Mesendoderm (in vitro differentiated cells): ENCODE data around the gene TCF7L1.
"Not testable (repeated sequence)": the region's sequence is repeated elsewhere in the genome, so short reads cannot be mapped to it uniquely, and the experiment has no call there.

ENCODE experiments used
- DNase-seq: peaks from one replicate; pipeline ENCODE4 v3.0.0; 2013
- H2AK5ac ChIP-seq: 2 replicates; pipeline ENCODE4 v1.6.1; 2013; ENCODE audit warnings: low read length, inconsistent platforms
- H2BK120ac ChIP-seq: 2 replicates; pipeline ENCODE4 v1.6.1; 2013; ENCODE audit warnings: low read depth, mild to moderate bottlenecking, low read length, moderate library complexity, mixed read lengths
- H2BK15ac ChIP-seq: replicated peaks from 2 replicates; pipeline ENCODE4 v1.6.1; 2013; ENCODE audit warnings: low read depth, mild to moderate bottlenecking, moderate library complexity
- H2BK5ac ChIP-seq: 2 replicates; pipeline ENCODE4 v1.6.1; 2013; ENCODE audit warnings: low read length, inconsistent platforms
- H3K18ac ChIP-seq: 2 replicates; pipeline ENCODE4 v1.6.1; 2013; ENCODE audit warnings: mild to moderate bottlenecking, low read length, mixed read lengths
- H3K23ac ChIP-seq: one replicate; pipeline ENCODE4 v1.6.1; 2013; ENCODE audit warnings: low read length
- H3K27ac ChIP-seq: 2 replicates; pipeline ENCODE4 v1.5.1; 2013; ENCODE audit warnings: low read depth, mild to moderate bottlenecking, inconsistent platforms, low read length, moderate library complexity
- H3K27me3 ChIP-seq: 2 replicates; pipeline ENCODE4 v1.6.1; 2013; ENCODE audit warnings: low read length, control low read depth, mild to moderate bottlenecking, inconsistent platforms; ENCODE audit not compliant: insufficient read depth, poor library complexity
- H3K36me3 ChIP-seq: 2 replicates; pipeline ENCODE4 v1.6.1; 2013; ENCODE audit warnings: low read length, inconsistent platforms; ENCODE audit not compliant: control insufficient read depth, insufficient read depth
- H3K4ac ChIP-seq: one replicate; pipeline ENCODE4 v1.6.1; 2013; ENCODE audit warnings: low read depth, mild to moderate bottlenecking, low read length, moderate library complexity
- H3K4me1 ChIP-seq: 2 replicates; pipeline ENCODE4 v1.6.1; 2013; ENCODE audit warnings: low read depth, low read length, inconsistent platforms; ENCODE audit not compliant: control insufficient read depth
- H3K4me2 ChIP-seq: 2 replicates; pipeline ENCODE4 v1.6.1; 2013; ENCODE audit warnings: low read length
- H3K4me3 ChIP-seq: 2 replicates; pipeline ENCODE4 v1.5.1; 2013; ENCODE audit warnings: mild to moderate bottlenecking, low read length
- H3K56ac ChIP-seq: one replicate; pipeline ENCODE4 v1.6.1; 2013; ENCODE audit warnings: low read length
- H3K79me1 ChIP-seq: 2 replicates; pipeline ENCODE4 v1.6.1; 2013; ENCODE audit warnings: low read length, inconsistent platforms
- H3K79me2 ChIP-seq: 2 replicates; pipeline ENCODE4 v1.6.1; 2013; ENCODE audit warnings: mild to moderate bottlenecking, low read length; ENCODE audit not compliant: control insufficient read depth, insufficient read depth
- H3K9ac ChIP-seq: 2 replicates; pipeline ENCODE4 v1.6.1; 2013; ENCODE audit warnings: low read length, inconsistent platforms
- H4K5ac ChIP-seq: one replicate; pipeline ENCODE4 v1.6.1; 2013; ENCODE audit warnings: low read length
- H4K8ac ChIP-seq: one replicate; pipeline ENCODE4 v1.6.1; 2013; ENCODE audit warnings: low read depth, mild to moderate bottlenecking, control low read depth, low read length, moderate library complexity
- WGBS: extraction: QIAGEN DNeasy Blood & Tissue Kit; methylation state at CpG from one replicate; pipeline ENCODE4 v1.1.7; 2013; ENCODE audit warnings: low lambda C conversion rate, missing lambda C conversion rate; ENCODE audit not compliant: insufficient coverage; ENCODE audit errors: extremely low coverage; 5-methylcytosine and 5-hydroxymethylcytosine counted together

TCF7L1 gene

DNA sequence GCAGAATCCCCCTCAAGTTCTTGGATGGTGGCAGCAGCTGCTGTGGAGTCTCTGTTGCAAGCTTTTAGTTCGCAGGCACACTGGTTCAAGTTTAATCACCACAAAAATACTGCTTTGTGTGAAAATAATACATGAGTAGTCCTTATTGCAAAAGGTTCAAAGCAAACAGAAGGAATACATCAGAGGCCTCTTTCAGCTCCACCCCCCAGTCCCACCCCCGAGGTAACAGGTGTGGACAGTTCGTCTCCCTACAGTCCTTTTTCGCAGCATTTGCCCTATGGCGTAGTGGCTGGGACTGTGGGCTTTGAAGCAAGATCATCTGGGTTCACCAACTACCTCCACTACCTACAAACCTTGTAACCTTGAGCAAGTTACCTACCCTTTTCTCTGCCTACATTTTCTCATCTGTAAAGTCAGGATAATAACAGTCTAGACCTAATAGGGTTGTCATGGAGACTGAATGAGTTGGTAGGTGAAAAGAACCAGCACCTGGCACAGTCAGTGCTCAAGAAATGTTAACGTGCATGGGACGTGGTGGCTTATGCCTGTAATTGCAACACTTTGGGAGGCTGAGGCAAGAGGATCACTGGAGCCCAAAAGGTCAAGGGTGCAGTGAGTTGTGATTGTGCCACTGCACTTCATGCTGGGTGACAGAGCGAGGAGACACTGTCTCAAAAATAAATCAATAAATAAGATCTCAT lies 61.7 kb downstream of the TCF7L1 start:
- DNase-seq, result no peak
- H3K4ac ChIP-seq, result no peak overlapping the region
- H3K79me2 ChIP-seq, result no peaks in the 10 kb centered on the region
- no peaks in the 10 kb centered on the region for H3K27me3 ChIP-seq
- whole genome bisulfite sequencing, result no CpG with 5 or more reads among the region's 8 CpGs
- no peak overlapping the region for H3K18ac ChIP-seq
- H2BK120ac ChIP-seq, result no peak overlapping the region
- H3K27ac ChIP-seq, result no peak overlapping the region
- H2AK5ac ChIP-seq, result no peak overlapping the region
- H3K56ac ChIP-seq, result no peak overlapping the region
- no peak overlapping the region for H4K8ac ChIP-seq
- H2BK5ac ChIP-seq, result no peak overlapping the region
- H3K4me2 ChIP-seq, result no peak overlapping the region
- no peak overlapping the region for H2BK15ac ChIP-seq
- H3K4me1 ChIP-seq, result no peaks in the 10 kb centered on the region
- H3K9ac ChIP-seq, result no peak overlapping the region
- no peak overlapping the region for H3K23ac ChIP-seq
- no peaks in the 10 kb centered on the region for H3K79me1 ChIP-seq
- no peak overlapping the region for H3K4me3 ChIP-seq
- H4K5ac ChIP-seq, result no peak overlapping the region
- H3K36me3 ChIP-seq, result no peaks in the 10 kb centered on the region

DNA sequence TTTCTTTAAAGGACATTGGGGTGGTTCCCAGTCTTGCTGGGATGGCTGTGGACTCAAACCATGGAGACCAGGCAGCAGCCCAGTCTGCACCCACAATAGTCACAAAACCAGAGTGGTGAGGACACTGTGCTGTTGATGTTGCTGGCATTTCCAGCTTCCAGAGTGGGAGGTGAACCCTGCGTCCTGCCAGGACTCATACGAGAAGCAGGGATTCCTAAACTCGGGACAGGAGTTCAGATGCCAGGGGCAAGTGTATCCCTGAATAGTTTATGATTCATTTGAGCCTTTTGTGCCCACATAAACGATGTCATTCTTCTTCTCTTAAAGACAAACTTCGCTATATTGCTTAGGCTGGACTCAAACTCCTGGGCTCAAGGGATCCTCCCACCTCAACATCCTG lies 62.8 kb downstream of the TCF7L1 start:
- Histone ChIP-seq H3K4me3 (no peak overlapping the region), H3K79me2 (no peaks in the 10 kb centered on the region), H3K27ac (no peak overlapping the region), H2BK15ac (no peak overlapping the region), H2BK5ac (no peak overlapping the region), H3K4me1 (no peaks in the 10 kb centered on the region), H3K23ac (no peak overlapping the region), H4K8ac (no peak overlapping the region), H3K79me1 (no peaks in the 10 kb centered on the region), H3K36me3 (no peaks in the 10 kb centered on the region), H4K5ac (no peak overlapping the region), H3K56ac (no peak overlapping the region), H3K4ac (no peak overlapping the region), H3K4me2 (no peak overlapping the region), H3K9ac (no peak overlapping the region), H2AK5ac (no peak overlapping the region), H3K18ac (no peak overlapping the region), H2BK120ac (no peak overlapping the region), H3K27me3 (no peaks in the 10 kb centered on the region)
- DNase-seq, result no peak
- WGBS, result no CpG with 5 or more reads among the region's 5 CpGs

GRCh38 chr2:85199698-85200097 lies 66.5 kb downstream of the TCF7L1 start:
- Histone ChIP-seq H3K27ac (no peak overlapping the region), H3K18ac (no peak overlapping the region), H2AK5ac (no peak overlapping the region), H2BK15ac (no peak overlapping the region), H3K4ac (no peak overlapping the region), H3K4me3 (no peak overlapping the region), H4K8ac (no peak overlapping the region), H3K79me1 (no peaks in the 10 kb centered on the region), H3K56ac (no peak overlapping the region), H3K4me2 (no peak overlapping the region), H4K5ac (no peak overlapping the region), H3K79me2 (no peaks in the 10 kb centered on the region), H3K4me1 (no peaks in the 10 kb centered on the region), H2BK5ac (no peak overlapping the region), H3K9ac (no peak overlapping the region), H3K23ac (no peak overlapping the region), H3K27me3 (no peaks in the 10 kb centered on the region), H3K36me3 (no peaks in the 10 kb centered on the region), H2BK120ac (no peak overlapping the region)
- DNase-seq, result no peak
- WGBS, result no CpG with 5 or more reads among the region's 3 CpGs

DNA sequence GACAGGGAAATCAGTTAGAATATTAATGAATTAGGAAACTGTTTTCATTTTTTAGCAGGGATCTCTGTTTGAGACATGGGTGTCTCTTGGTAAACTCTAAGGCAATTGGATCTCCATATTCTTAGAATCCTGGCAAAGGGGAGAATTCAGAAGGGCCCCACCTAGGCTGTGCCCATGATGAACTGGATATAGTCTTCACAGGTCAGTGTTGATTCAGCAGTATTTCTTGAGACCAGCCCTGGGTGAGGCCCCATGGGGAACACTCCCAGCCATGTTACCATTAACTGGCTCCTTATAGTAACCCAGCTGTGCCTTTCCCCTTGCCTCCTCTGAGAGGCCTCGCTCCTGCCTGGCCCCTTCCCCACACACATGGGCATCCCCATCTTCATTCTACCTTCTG lies 76.7 kb downstream of the TCF7L1 start:
- Histone ChIP-seq H4K8ac (no peak overlapping the region), H3K56ac (no peak overlapping the region), H2BK120ac (no peak overlapping the region), H3K36me3 (no peaks in the 10 kb centered on the region), H3K79me2 (no peaks in the 10 kb centered on the region), H4K5ac (no peak overlapping the region), H3K23ac (no peak overlapping the region), H3K4ac (no peak overlapping the region), H2BK15ac (no peak overlapping the region), H3K79me1 (no peaks in the 10 kb centered on the region), H3K4me2 (no peak overlapping the region), H2BK5ac (no peak overlapping the region), H2AK5ac (no peak overlapping the region), H3K9ac (no peak overlapping the region), H3K4me3 (no peak overlapping the region), H3K18ac (no peak overlapping the region), H3K27me3 (no peaks in the 10 kb centered on the region), H3K27ac (no peak overlapping the region), H3K4me1 (peaks cover 2% of the 10 kb centered on the region)
- no peak for DNase-seq
- WGBS, result no CpG with 5 or more reads among the region's 1 CpG

- no peak overlapping the region for H2BK5ac ChIP-seq
- H3K9ac ChIP-seq, result no peak overlapping the region
- no peak overlapping the region for H3K56ac ChIP-seq
- DNase-seq, result no peak
- no peaks in the 10 kb centered on the region for H3K36me3 ChIP-seq
- no CpG with 5 or more reads among the region's 7 CpGs for WGBS
- H3K4me1 ChIP-seq, result peaks cover 7% of the 10 kb centered on the region
- H3K23ac ChIP-seq, result no peak overlapping the region
- H3K4ac ChIP-seq, result no peak overlapping the region
- no peaks in the 10 kb centered on the region for H3K79me2 ChIP-seq
- H3K4me2 ChIP-seq, result no peak overlapping the region
- no peak overlapping the region for H4K8ac ChIP-seq
- no peak overlapping the region for H2BK15ac ChIP-seq
- no peaks in the 10 kb centered on the region for H3K79me1 ChIP-seq
- H2BK120ac ChIP-seq, result no peak overlapping the region
- H3K27ac ChIP-seq, result no peak overlapping the region
- no peak overlapping the region for H3K4me3 ChIP-seq
- H3K18ac ChIP-seq, result no peak overlapping the region
- no peak overlapping the region for H2AK5ac ChIP-seq
- H3K27me3 ChIP-seq, result no peaks in the 10 kb centered on the region
- no peak overlapping the region for H4K5ac ChIP-seq
Observed at GRCh38 chr2:85210511-85210910, 77.3 kb downstream of the TCF7L1 start.

GRCh38 chr2:85211606-85212005 lies 78.4 kb downstream of the TCF7L1 start:
- H3K4ac ChIP-seq, H3K56ac ChIP-seq, H3K79me1 ChIP-seq, H3K4me3 ChIP-seq, H2AK5ac ChIP-seq, H3K23ac ChIP-seq, H3K27ac ChIP-seq, DNase-seq, H3K9ac ChIP-seq, H3K4me2 ChIP-seq, H2BK5ac ChIP-seq, H3K79me2 ChIP-seq, H2BK15ac ChIP-seq, H3K36me3 ChIP-seq, H4K5ac ChIP-seq, H3K18ac ChIP-seq, H4K8ac ChIP-seq, H3K27me3 ChIP-seq, H2BK120ac ChIP-seq: not testable (repeated sequence)
- peaks cover 14% of the 10 kb centered on the region for H3K4me1 ChIP-seq
- no CpG with 5 or more reads among the region's 9 CpGs for WGBS
